ENCODE measurements around the gene IL17RE. TPM values are rescaled to one million over a fixed set of nuclear protein-coding genes. Genes with fewer than 3 reads are reported as not detected.

Gene IL17RE
- total and polyA plus RNA-seq, 2 experiments from 2014 or later, result 1.1 to 3.4 TPM

DNA sequence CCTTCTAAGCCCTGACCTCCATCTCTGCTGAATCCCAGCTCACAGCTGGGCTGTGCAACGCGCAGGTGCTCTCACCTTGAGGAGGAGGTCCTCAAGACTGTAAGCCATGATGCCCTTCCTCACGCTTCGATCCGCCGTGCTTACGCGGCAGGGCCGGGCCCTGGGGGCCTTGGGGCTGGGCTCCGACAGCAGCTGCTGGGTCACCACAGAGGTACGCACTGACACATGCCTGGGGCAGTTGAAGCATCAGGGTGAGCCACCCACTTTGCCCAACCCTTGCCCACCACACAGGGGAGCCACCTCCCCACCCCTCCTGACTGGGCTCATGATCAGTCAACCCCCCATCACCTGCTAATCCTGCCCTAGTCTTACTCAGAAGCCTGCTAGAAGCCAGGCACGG, 25.7 kb upstream of the IL17RE start:
- ATAC-seq (peak; percentile 67), DNase-seq (ENCODE audit: low spot score) (no peak)
- no peaks in the 10 kb centered on the region for H3K79me2 ChIP-seq (replicated peaks; ENCODE audit: insufficient read depth)
- H3K4me3 Mint-ChIP-seq, result no peak overlapping the region
- H3K4me2 ChIP-seq, result no peak overlapping the region
- no peaks in the 10 kb centered on the region; the same call in 2 of the 3 replicates for H3K9me3 Mint-ChIP-seq
- H3K27ac Mint-ChIP-seq, result no peak overlapping the region
- H3K27me3 ChIP-seq (ENCODE audit: insufficient read depth), result no peaks in the 10 kb centered on the region
- H3F3A ChIP-seq (replicated peaks; ENCODE audit: low read depth), result no peaks in the 10 kb centered on the region
- no peaks in the 10 kb centered on the region for H3K36me3 Mint-ChIP-seq (ENCODE audit: low read depth)
- no peak overlapping the region for H3K4me3 ChIP-seq
- no peaks in the 10 kb centered on the region for H3K9me2 ChIP-seq (ENCODE audit: insufficient read depth)
- H2AFZ ChIP-seq, result no peak overlapping the region
- H3K36me3 ChIP-seq (ENCODE audit: insufficient read depth), result no peaks in the 10 kb centered on the region
- 0 out of 3 replicates have a peak, but pooled peaks cover 3% of the 10 kb centered on the region for H3K4me1 Mint-ChIP-seq
- H3K4me1 ChIP-seq (ENCODE audit: insufficient read depth), result no peaks in the 10 kb centered on the region
- H4K20me1 ChIP-seq (replicated peaks; ENCODE audit: insufficient read depth), result no peaks in the 10 kb centered on the region
- peaks cover 2% of the 10 kb centered on the region for H3K27me3 Mint-ChIP-seq (ENCODE audit: insufficient read depth, low read depth, poor library complexity)
- no peak overlapping the region for H3K27ac ChIP-seq (ENCODE audit: low read depth)
- TF ChIP-seq, protein P1, sequence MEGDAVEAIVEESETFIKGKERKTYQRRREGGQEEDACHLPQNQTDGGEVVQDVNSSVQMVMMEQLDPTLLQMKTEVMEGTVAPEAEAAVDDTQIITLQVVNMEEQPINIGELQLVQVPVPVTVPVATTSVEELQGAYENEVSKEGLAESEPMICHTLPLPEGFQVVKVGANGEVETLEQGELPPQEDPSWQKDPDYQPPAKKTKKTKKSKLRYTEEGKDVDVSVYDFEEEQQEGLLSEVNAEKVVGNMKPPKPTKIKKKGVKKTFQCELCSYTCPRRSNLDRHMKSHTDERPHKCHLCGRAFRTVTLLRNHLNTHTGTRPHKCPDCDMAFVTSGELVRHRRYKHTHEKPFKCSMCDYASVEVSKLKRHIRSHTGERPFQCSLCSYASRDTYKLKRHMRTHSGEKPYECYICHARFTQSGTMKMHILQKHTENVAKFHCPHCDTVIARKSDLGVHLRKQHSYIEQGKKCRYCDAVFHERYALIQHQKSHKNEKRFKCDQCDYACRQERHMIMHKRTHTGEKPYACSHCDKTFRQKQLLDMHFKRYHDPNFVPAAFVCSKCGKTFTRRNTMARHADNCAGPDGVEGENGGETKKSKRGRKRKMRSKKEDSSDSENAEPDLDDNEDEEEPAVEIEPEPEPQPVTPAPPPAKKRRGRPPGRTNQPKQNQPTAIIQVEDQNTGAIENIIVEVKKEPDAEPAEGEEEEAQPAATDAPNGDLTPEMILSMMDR (conservative IDR thresholded peaks at IDR 0.05; ENCODE audit: low read depth in 2 of 2), result peak in 1 of 2 experiments; percentile 36; a peak in 2 of 4 replicates
- no peak for TF ChIP-seq EZH2phosphoT487 (IDR thresholded peaks at IDR 0.05; ENCODE audit: unreplicated experiment)

- no peak overlapping the region for H3K27ac ChIP-seq (ENCODE audit: low read depth)
- no peak overlapping the region for H3K4me3 ChIP-seq
- ATAC-seq, result no peak
- H3K4me1 Mint-ChIP-seq, result 0 out of 3 replicates have a peak, but pooled peaks cover 3% of the 10 kb centered on the region
- H2AFZ ChIP-seq, result no peak overlapping the region
- DNase-seq (ENCODE audit: low spot score), result no peak
- H3F3A ChIP-seq (replicated peaks; ENCODE audit: low read depth), result no peaks in the 10 kb centered on the region
- H3K36me3 ChIP-seq (ENCODE audit: insufficient read depth), result no peaks in the 10 kb centered on the region
- peaks cover 2% of the 10 kb centered on the region for H3K27me3 Mint-ChIP-seq (ENCODE audit: insufficient read depth, low read depth, poor library complexity)
- no peak overlapping the region for H3K27ac Mint-ChIP-seq
- no peak overlapping the region for H3K4me2 ChIP-seq
- H3K36me3 Mint-ChIP-seq (ENCODE audit: low read depth), result no peaks in the 10 kb centered on the region
- no peaks in the 10 kb centered on the region for H3K9me2 ChIP-seq (ENCODE audit: insufficient read depth)
- H3K79me2 ChIP-seq (replicated peaks; ENCODE audit: insufficient read depth), result no peaks in the 10 kb centered on the region
- H3K4me1 ChIP-seq (ENCODE audit: insufficient read depth), result no peaks in the 10 kb centered on the region
- H3K27me3 ChIP-seq (ENCODE audit: insufficient read depth), result no peaks in the 10 kb centered on the region
- H4K20me1 ChIP-seq (replicated peaks; ENCODE audit: insufficient read depth), result no peaks in the 10 kb centered on the region
- no peaks in the 10 kb centered on the region for H3K9me3 Mint-ChIP-seq
- H3K4me3 Mint-ChIP-seq, result no peak overlapping the region
- TF ChIP-seq JUNB (IDR thresholded peaks at IDR 0.05; ENCODE audit: unreplicated experiment) (no peak), CREB1 (CRISPR knock-in tag; IDR thresholded peaks at IDR 0.05; ENCODE audit: low read depth) (no peak), EZH2phosphoT487 (IDR thresholded peaks at IDR 0.05; ENCODE audit: unreplicated experiment) (no peak), ZNF114 (CRISPR knock-in tag; IDR thresholded peaks at IDR 0.05) (no peak), ZNF331 (CRISPR knock-in tag; IDR thresholded peaks at IDR 0.05; ENCODE audit: low read depth) (no peak), ETS1 (IDR thresholded peaks at IDR 0.05) (no peak), EZH2 (IDR thresholded peaks at IDR 0.05; ENCODE audit: low read depth, unreplicated experiment) (no peak), STAT1 (IDR thresholded peaks at IDR 0.05; ENCODE audit: unreplicated experiment) (no peak), ZNF462 (CRISPR knock-in tag; IDR thresholded peaks at IDR 0.05) (no peak)
- TF ChIP-seq, protein P1 (conservative IDR thresholded peaks at IDR 0.05; ENCODE audit: low read depth in 2 of 2), result no peak
Measured at GRCh38 chr3:9878700-9879099, 23.9 kb upstream of the IL17RE start.
